Measurements from ENCODE around the gene SPATS2.

Gene SPATS2

DNA sequence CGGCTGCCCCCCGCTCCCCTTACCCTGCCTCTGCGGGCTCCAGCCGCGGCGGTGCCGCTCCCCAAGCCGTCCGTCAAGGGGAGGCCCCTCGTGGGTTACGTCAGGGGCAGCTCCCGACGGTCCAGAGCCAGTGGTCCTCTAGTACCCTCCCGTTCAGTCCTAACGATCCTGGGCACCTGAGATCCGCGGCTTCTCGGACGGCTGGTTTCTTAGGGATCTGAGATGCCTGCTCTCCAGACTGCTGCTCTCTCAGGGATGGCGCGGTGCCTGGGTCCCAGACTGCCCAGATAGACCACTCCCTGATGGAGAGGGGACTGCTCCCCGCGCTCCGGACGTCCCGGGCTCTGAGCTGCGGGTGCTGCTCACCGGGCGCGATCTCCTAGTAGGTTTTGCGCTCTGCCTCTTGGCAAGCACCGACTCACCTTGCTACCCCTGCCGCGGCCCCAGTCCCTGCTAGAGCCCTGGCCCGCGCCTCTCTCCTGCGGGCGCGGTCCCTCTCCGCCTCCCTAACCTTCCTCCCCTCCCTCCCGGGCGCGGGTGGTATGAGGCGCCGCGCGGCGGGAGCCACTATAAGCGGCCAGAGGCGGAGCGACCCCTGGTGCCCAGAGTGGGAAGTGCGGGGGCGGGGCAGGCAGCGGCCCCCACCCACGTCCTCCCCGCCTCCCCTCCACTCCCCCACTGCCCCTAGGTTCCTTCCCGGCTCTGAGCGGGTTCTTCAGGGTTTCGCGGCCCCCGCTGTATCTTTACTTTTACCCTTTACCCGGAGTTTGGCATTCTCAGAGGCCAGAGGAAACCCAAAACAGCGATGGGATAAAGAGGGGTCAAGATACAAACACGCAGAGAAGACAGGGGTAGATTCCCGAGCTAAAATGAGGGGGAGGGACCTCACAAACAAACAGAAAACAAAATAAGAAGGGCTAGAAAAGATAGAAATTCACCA is 30.3 kb upstream of the SPATS2 start, which contains the start of gene C1QL4:
Gene C1QL4, minus strand, starts transcription at position 544 of the 940 bp plus-strand sequence. CDS start 711 bp downstream, outside the sequence.
- DNase-seq: peak; percentile 88

GRCh38 chr12:49338830-49339463 is 28.3 kb upstream of the SPATS2 start:
- DNase-seq: no peak

GRCh38 chr12:49339464-49339861 is 27.8 kb upstream of the SPATS2 start:
- no peak for DNase-seq

DNA sequence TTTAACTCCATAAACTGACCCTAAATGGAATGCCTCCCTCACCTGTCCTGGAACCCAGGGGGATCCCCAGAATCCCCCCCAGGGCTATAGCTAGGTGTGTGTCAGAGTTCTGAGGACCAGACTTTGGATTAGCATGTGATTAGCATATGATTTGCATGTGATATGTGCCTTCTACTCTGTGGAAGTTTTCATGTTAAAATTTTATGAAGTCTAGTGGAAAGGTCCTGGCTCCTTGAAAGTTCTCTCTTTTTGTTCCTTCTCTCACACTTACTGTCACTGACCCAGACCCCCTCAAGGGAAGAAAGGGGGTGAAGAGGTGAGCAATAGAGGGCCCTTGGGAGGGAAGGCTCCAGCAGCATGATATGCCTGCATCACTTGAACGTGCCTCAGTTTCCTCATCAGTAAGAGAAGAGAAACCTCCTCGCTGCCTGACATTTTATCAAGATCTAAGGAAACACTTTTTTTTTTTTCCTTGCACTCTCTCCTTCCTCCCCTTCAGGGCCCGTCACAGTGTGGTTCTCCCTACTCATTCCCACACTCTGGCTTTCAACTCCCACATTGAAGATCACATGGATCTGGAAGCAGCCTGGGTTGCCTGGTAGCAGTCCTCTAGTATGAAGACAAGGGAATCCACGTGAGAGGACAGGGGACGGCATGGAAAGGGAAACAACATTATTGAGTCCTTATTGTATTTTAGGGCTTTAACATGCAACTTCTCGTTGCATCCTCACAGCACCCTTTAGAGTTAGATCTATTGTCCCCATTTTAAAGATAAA is 27.0 kb upstream of the SPATS2 start:
- DNase-seq: no peak

- no peak for DNase-seq
Observed at GRCh38 chr12:49340971-49341776, 26.1 kb upstream of the SPATS2 start.

GRCh38 chr12:49341777-49342065 is 25.5 kb upstream of the SPATS2 start:
- no peak for DNase-seq

DNA sequence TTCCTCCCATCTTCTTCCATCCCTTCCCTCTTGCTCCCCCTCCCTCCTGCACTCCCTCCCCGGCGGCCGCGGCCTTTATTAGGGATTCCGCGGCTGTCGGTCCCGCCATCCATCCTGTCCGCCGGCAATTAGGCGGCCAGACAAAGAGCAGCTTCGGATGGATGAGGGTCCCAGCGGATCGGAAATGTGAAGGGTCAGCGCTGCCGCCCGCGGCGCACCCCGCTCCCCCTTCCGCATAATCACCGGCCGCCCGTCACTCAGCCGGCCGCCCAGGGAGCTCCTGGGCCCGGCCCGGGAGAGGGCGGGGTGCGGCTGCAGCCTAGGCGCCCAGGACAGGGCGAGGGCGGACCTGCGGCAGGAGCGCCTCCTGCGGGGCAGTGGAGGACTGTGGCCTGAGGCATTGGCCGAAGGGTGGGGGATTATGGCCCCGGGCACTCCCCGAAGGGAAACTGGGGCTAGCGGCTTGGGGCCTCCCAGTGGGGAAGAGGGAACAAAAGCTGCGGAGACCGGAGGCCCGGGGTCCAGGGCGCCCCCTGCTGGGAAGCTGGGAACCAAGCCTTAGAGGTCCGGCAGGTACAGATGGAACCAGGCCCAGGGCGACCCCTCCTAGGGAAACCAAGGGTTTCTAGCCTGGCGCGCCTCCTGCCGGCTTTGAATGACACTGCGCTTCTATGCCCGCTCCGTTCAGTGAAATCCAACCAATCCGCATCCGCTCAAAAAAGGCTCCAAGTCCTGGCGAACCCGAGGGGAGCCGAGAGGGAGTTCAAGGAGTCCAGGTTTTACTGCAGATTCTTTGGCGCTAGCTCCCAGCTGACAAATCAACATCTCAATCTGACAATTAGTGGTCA is 25.0 kb upstream of the SPATS2 start:
- DNase-seq: peak; percentile 79

GRCh38 chr12:49342914-49343731 is 24.1 kb upstream of the SPATS2 start:
- no peak for DNase-seq

DNA sequence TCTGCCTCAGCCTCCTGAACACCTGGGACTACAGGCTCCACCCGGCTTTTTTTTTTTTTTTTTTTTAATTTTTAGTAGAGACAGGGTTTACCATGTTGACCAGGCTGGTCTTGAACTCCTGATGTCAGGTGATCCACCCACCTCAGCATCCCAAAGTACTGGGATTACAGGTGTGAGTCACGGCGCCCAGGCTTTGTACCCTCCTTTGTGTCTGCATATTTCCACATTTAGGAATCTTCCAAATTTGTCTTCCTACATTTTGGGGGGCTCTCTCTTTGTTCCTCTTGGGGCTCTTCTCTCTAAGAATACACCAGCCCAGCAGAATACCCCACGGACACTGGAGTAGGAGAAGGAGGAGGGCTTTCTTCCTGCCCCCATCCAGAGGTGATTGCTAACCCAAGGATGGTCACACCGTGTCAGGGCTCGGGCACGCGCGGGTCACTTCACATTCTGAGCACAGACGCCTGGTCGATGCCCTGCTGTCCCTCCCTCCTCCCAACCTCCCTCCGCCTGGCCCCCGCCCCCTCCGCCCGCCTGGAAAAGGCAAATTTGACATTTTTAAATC is 22.7 kb upstream of the SPATS2 start:
- DNase-seq: no peak

GRCh38 chr12:49345051-49345824 is 22.0 kb upstream of the SPATS2 start:
- DNase-seq: no peak

DNA sequence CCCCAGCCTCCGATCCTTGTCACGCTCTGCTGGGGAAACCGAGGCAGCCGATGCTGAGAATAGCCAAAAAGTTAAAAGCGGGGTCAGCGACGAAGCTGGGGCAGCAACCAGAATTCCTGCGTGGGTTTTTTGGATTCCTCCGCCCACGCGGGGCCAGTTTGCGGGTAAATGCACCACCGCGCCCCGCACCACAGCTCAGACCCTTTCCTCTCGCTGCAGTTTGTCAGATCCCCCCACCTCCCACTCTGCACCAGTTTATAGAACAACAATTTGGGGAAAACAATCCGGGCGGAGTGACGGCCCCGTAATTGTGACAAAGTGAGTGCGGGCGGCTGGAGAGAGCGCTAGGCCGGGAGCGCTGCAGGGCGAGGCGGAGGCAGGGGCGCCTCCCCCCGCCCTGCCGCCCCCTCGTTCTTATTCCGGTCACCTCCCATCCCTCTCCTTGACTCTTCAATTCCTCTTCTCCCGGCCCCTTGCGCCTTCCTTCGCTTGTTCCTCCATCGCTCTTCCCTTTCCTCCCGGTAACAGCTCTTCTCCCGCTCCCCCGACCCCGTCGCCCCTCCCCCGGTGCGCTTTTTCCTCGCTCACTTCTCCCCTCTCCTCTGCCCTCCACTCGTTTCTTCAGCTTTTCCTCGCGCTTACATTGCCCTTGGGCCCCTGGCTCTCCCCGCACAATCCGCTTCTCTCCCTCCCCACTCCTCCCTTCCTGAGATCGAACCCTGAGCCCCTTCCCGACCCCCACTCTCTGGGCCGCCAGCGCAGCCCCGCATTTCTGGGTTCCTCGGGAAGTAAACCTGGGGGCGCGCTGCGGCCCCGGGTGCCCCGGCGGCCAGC is 21.2 kb upstream of the SPATS2 start:
- DNase-seq: no peak

DNA sequence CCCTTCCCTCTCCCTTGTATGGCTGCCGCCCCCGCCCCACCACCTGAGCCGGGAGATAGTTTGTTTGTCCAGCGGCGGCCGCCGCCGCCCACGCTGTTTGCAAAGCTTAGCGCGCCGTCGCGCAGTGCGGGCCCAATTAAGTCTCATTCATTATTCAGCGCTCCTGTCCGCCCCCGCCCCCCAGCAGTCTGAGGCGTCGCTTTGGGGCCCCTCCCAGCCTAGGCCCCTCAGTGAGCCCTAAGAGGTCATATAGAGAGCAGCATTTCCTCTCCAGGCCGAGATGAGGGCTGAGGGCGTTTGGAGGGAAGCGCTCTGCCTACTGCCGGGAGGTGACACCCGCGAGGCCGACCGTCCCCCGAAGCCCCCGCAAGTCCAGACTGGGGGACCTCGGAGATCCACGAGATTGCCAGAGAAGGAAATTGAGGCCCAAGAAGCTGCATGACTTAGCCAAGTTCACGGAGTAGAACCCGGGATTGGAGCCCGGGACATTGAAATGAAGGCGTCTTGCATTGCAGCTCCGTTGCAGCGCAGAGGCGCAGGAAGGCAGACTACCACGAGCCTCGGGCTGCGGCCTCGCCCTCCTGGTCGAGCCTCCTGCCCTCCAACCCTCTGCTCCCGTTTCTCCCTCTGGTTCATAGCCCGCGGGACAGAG is 20.5 kb upstream of the SPATS2 start, which contains the start of gene DNAJC22:
Gene DNAJC22, plus strand, starts transcription at position 230 of the 652 bp plus-strand sequence. CDS start 1,985 bp downstream, outside the sequence.
- no peak for DNase-seq

DNA sequence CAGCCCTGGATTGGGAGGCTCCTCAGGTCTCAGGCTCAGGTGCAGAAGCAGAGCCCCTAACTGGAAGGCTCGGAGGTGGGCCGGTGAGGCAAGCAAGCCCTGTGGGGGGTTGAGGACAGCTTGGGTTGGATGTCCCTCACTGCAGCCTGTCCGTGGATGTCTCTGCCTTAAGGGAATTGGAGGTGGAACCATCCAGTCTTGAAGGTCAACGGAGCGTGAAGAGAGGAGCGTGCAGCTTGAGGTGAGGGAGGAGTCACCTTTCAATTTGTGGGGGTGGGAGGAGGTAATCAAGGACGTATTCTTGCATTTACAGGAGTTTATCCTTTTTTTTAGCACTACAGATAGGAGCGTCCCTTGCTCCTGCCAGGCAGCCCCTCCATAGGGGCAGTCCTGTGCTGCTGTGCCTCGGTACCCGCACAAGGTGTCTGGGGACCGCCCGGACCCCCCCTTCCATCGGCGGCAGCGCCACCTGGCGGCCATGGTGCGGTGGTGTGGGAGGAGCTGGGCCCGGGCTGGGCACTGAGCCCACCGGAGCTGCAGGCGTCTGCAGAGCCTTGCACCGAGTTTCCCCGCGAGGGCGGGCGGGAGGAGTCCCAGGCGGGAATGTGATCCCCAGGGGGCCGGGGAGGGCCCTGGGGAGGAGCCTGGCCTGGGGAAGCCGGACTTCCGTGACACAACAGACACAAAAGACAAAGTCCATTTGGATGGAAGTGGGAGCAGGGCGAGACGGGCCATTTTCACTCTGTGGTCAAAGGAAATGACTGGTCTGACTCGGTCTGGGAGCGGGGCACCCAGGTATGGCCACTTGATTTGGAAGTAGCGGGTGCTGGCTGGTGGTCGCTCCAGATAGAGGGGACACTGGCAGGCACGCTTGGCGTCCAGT is 19.7 kb upstream of the SPATS2 start:
- peak; percentile 81 for DNase-seq

- no peak for DNase-seq
Observed at GRCh38 chr12:49348781-49349180, 18.5 kb upstream of the SPATS2 start.

DNA sequence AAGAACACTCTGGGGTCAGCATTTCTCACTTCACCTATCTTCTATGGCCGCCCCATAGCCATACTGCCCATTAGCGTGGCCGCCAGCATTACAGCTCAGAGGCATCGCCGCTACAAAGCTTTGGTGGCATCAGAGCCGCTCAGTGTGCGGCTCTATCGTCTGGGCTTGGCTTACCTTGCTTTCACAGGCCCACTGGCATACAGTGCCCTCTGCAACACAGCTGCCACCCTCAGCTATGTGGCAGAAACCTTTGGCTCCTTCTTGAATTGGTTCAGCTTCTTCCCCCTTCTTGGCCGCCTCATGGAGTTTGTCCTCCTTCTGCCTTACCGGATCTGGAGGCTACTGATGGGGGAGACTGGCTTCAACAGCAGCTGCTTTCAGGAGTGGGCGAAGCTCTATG is 18.0 kb upstream of the SPATS2 start:
- no peak for DNase-seq

- no peak for DNase-seq
Observed at GRCh38 chr12:49352351-49352750, 14.9 kb upstream of the SPATS2 start.

DNA sequence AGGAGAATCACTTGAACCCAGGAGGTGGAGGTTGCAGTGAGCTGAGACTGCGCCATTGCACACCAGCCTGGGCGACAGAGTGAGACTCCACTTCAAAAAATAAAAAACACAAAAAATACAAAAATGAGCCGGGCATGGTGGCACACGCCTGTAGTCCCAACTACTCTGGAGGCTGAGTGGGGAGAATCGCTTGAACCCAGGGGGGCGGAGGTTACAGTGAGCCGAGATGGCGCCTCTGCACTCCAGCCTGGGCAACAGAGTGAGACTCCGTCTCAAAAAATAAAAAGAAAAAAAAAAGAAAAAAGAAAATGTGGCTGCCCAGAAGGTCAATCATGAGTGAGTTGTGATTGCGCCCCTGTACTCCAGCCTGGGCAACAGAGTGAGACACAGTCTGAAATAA is 11.3 kb upstream of the SPATS2 start:
- DNase-seq: no peak
